ENCODE results near the gene TXLNB. TPM values are rescaled to one million over a fixed set of nuclear protein-coding genes. Genes with fewer than 3 reads are reported as not detected.

The TXLNB gene
- total RNA-seq, 1 experiment from 2014 or later, result not detected

- H3K36me3 ChIP-seq (ENCODE audit: control insufficient read depth, insufficient read depth, low read length), result no peaks in the 10 kb centered on the region
- intact Hi-C loops (cut with micrococcal nuclease; ENCODE audit: unreplicated experiment), result no loop called here
- in situ Hi-C loops (cut with HindIII; ENCODE audit: low pct_unique_long_range_greater_than_20kb, low sequenced_read_pairs), result no loop called here
- ATAC-seq (no peak), DNase-seq (ENCODE audit: low read depth, low spot score) (no peak)
- BruUV-seq (replicated peaks), result no TSS peak
- POLR2A ChIA-PET, result no interaction called here
- H3K27me3 ChIP-seq (ENCODE audit: control insufficient read depth, insufficient read depth, low read length), result no peaks in the 10 kb centered on the region; the same call in 1 of the 2 replicates
- CTCF ChIA-PET, result interaction anchor here (0.6 kb wide), 1 partner anchor 579 kb away, joined by 3 read pairs; no protein-coding TSS in a partner anchor
- no peak for TF ChIP-seq POLR2AphosphoS5 (IDR thresholded peaks at IDR 0.05; ENCODE audit: low read depth, low read length)
- TF ChIP-seq SIN3A (IDR thresholded peaks at IDR 0.05; ENCODE audit: borderline replicate concordance, insufficient read depth, low read depth, low read length), result no peak
- TF ChIP-seq, protein P1, sequence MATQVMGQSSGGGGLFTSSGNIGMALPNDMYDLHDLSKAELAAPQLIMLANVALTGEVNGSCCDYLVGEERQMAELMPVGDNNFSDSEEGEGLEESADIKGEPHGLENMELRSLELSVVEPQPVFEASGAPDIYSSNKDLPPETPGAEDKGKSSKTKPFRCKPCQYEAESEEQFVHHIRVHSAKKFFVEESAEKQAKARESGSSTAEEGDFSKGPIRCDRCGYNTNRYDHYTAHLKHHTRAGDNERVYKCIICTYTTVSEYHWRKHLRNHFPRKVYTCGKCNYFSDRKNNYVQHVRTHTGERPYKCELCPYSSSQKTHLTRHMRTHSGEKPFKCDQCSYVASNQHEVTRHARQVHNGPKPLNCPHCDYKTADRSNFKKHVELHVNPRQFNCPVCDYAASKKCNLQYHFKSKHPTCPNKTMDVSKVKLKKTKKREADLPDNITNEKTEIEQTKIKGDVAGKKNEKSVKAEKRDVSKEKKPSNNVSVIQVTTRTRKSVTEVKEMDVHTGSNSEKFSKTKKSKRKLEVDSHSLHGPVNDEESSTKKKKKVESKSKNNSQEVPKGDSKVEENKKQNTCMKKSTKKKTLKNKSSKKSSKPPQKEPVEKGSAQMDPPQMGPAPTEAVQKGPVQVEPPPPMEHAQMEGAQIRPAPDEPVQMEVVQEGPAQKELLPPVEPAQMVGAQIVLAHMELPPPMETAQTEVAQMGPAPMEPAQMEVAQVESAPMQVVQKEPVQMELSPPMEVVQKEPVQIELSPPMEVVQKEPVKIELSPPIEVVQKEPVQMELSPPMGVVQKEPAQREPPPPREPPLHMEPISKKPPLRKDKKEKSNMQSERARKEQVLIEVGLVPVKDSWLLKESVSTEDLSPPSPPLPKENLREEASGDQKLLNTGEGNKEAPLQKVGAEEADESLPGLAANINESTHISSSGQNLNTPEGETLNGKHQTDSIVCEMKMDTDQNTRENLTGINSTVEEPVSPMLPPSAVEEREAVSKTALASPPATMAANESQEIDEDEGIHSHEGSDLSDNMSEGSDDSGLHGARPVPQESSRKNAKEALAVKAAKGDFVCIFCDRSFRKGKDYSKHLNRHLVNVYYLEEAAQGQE (IDR thresholded peaks at IDR 0.05; ENCODE audit: insufficient read depth in 1 of 2, low read depth in 2 of 2, low read length in 1 of 2), result no peak
- TF ChIP-seq, protein P2, sequence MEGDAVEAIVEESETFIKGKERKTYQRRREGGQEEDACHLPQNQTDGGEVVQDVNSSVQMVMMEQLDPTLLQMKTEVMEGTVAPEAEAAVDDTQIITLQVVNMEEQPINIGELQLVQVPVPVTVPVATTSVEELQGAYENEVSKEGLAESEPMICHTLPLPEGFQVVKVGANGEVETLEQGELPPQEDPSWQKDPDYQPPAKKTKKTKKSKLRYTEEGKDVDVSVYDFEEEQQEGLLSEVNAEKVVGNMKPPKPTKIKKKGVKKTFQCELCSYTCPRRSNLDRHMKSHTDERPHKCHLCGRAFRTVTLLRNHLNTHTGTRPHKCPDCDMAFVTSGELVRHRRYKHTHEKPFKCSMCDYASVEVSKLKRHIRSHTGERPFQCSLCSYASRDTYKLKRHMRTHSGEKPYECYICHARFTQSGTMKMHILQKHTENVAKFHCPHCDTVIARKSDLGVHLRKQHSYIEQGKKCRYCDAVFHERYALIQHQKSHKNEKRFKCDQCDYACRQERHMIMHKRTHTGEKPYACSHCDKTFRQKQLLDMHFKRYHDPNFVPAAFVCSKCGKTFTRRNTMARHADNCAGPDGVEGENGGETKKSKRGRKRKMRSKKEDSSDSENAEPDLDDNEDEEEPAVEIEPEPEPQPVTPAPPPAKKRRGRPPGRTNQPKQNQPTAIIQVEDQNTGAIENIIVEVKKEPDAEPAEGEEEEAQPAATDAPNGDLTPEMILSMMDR (IDR thresholded peaks at IDR 0.05), result no peak
- TF ChIP-seq TCF7L2 (IDR thresholded peaks at IDR 0.05; ENCODE audit: low read depth, low read length), result no peak
- no peak overlapping the region for H3K27ac ChIP-seq (ENCODE audit: low read length)
- H3K9me3 ChIP-seq (ENCODE audit: control insufficient read depth, insufficient read depth, low read depth, low read length), result no peaks in the 10 kb centered on the region
- no peak overlapping the region for H3K4me3 ChIP-seq (ENCODE audit: low read depth in 2 of 2, low read length in 2 of 2)
- no peaks in the 10 kb centered on the region for H3K4me1 ChIP-seq (ENCODE audit: control insufficient read depth, insufficient read depth, low read length)
Measured at GRCh38 chr6:139334806-139335446, 43.1 kb upstream of the TXLNB start.

DNA sequence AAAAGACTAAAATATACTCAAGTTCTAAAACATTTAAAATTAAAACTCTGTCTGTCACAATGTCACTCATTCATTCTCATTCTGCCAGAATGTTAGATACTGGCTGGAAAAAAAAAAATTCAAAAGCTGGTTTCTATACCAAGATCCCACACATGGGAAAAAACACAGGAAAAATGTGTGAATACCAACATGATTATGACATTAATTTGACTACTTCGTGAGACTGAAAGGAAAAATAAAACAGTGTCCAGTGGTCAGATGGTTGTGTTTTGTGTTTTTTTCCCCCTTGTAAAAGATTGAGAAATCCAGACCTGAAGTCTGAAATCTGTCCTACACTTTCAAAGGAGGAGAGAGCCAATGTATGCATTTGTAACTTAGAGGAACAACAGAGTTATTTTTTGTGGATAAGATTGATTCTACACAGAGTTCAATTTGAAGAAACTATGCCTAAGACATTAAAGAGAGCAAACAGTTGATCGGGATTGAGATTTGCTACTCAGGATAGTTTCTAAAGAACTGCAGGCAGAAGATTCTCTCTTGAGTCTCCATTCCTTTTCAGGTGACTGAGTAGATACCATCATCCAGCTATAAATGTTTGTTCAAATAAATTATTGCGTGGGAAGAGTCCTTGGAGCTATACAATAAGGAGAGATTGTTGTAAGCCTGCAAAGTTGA is 39.2 kb upstream of the TXLNB start:
- H3K27me3 ChIP-seq (ENCODE audit: control insufficient read depth, insufficient read depth, low read length), result no peaks in the 10 kb centered on the region; the same call in 1 of the 2 replicates
- ATAC-seq, result no peak
- DNase-seq (ENCODE audit: low read depth, low spot score), result no peak
- no peak overlapping the region for H3K4me3 ChIP-seq (ENCODE audit: low read depth in 2 of 2, low read length in 2 of 2)
- TF ChIP-seq POLR2AphosphoS5 (IDR thresholded peaks at IDR 0.05; ENCODE audit: low read depth, low read length) (no peak), TCF7L2 (IDR thresholded peaks at IDR 0.05; ENCODE audit: low read depth, low read length) (no peak), SIN3A (IDR thresholded peaks at IDR 0.05; ENCODE audit: borderline replicate concordance, insufficient read depth, low read depth, low read length) (no peak)
- TF ChIP-seq, protein P2 (IDR thresholded peaks at IDR 0.05), result no peak
- TF ChIP-seq, protein P1 (IDR thresholded peaks at IDR 0.05; ENCODE audit: insufficient read depth in 1 of 2, low read depth in 2 of 2, low read length in 1 of 2), result no peak
- H3K36me3 ChIP-seq (ENCODE audit: control insufficient read depth, insufficient read depth, low read length), result no peaks in the 10 kb centered on the region
- no peaks in the 10 kb centered on the region for H3K9me3 ChIP-seq (ENCODE audit: control insufficient read depth, insufficient read depth, low read depth, low read length)
- no peak overlapping the region for H3K27ac ChIP-seq (ENCODE audit: low read length)
- H3K4me1 ChIP-seq (ENCODE audit: control insufficient read depth, insufficient read depth, low read length), result no peaks in the 10 kb centered on the region
- in situ Hi-C loops (cut with HindIII; ENCODE audit: low pct_unique_long_range_greater_than_20kb, low sequenced_read_pairs) (no loop called here), intact Hi-C loops (cut with micrococcal nuclease; ENCODE audit: unreplicated experiment) (no loop called here)
- no TSS peak for BruUV-seq (replicated peaks)
- ChIA-PET POLR2A (no interaction called here), CTCF (no interaction called here)
